ENCODE measurements around the gene B4GALNT4. TPM values are rescaled to one million over a fixed set of nuclear protein-coding genes. Genes with fewer than 3 reads are reported as not detected.
A peak's percentile ranks its signal among the peaks of the same experiment; 100 is the strongest.

B4GALNT4 gene
- total and polyA plus RNA-seq, 2 of the 13 experiments (the other 11 are each of a cell fraction or from before 2014, with no cell fraction given): 30.5 to 50.1 TPM

DNA sequence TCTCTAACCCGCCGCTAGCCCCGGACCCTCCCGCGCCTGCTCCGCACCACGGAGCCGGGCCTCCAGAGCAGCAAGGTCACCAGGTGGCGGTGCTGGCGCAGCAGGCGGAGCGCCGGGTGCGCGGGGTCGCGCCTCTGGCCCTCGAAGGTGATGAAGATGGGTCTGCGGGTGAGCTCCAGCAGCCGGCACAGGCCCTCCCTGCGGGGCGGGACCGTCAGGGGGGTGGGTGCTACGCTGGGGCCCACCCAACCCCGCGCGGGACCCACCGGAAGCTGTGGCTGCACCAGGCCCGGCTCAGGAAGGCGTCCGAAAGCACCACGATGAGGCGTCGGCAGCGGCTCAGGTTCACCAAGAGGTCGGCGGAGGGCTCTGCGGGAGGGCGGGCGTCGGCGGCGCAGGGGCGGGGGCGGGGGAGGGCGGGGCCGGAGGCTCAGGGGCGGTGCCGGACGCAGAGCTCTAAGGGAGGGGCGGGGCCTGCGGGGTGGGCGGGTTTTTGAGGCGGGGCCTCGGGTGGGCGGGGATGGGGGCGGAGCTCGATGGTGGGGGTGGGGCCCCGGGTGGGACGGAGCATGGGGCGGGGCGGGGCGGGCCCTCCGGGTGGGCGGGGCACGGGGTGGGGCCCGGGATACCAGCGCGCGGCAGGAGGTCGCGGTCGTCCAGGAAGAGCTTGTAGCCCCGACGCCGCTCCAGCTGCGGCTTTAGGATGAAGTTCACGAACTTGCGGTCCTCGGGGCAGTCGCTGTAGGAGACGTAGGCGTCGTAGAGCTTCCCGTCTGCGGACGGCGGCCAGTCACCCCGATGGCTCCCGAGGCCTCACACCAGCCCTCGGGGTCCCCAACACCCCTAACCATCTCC is 37.7 kb downstream of the B4GALNT4 start:
- H3K27me3 ChIP-seq (ENCODE audit: control insufficient read depth in 1 of 2, insufficient read depth in 2 of 2, low read length in 2 of 2): no peaks in the 10 kb centered on the region
- H3K9ac ChIP-seq (ENCODE audit: insufficient read depth, low read depth, low read length): no peak overlapping the region
- H2AFZ ChIP-seq (ENCODE audit: low read length): no peak overlapping the region
- H3K4me1 ChIP-seq (ENCODE audit: insufficient read depth, low read length): peaks cover 32% of the 10 kb centered on the region
- CTCF ChIA-PET (ENCODE audit: low intra/inter-chr PET ratio, low total read pairs): no interaction called here
- WGBS (ENCODE audit: low lambda C conversion rate): 93% methylated on average over 68 of the region's 91 CpGs
- no peak for DNase-seq (ENCODE audit: low spot score)
- no peaks in the 10 kb centered on the region for H3K9me3 ChIP-seq (ENCODE audit: low read length)
- no peaks in the 10 kb centered on the region for H4K20me1 ChIP-seq (ENCODE audit: insufficient read depth, low read length)
- no peak overlapping the region for H3K4me2 ChIP-seq (ENCODE audit: low read depth, low read length)
- peaks cover 3 to 11% of the 10 kb centered on the region in 2 experiments; a peak in 3 of 5 replicates for H3K36me3 ChIP-seq (replicated peaks in 1 of 2; ENCODE audit: control insufficient read depth in 1 of 2, insufficient read depth in 2 of 2, low read length in 2 of 2)
- no peak overlapping the region for H3K4me3 ChIP-seq (replicated peaks in 1 of 3; ENCODE audit: insufficient read depth in 1 of 3, low read depth in 2 of 3, low read length in 3 of 3)
- intact Hi-C loops (cut with micrococcal nuclease; ENCODE audit: unreplicated experiment): loop anchor here (5.0 kb wide), 1 partner anchor 40 kb away; no protein-coding TSS in a partner anchor
- H3K79me2 ChIP-seq (ENCODE audit: insufficient read depth, low read length): no peaks in the 10 kb centered on the region
- no peak for ATAC-seq
- no peak for FAIRE-seq
- BruUV-seq (replicated peaks): no TSS peak
- TF ChIP-seq HOXA3 (CRISPR knock-in tag; IDR thresholded peaks at IDR 0.05) (peak; percentile 28; the same call in 1 of the 2 replicates), CCAR2 (optimal IDR thresholded peaks at IDR 0.05; ENCODE audit: low read depth, low read length) (no peak), RBFOX2 (IDR thresholded peaks at IDR 0.05; ENCODE audit: low read depth, low read length) (peak; percentile 7; the same call in 1 of the 2 replicates)
- no peak overlapping the region for H3K27ac ChIP-seq (ENCODE audit: extremely low read length, insufficient read depth, low read length)
- in situ Hi-C loops (cut with HindIII; ENCODE audit: extremely low pct_ligation_motif_present, low pct_unique_long_range_greater_than_20kb): loop anchor here (5.0 kb wide), 1 partner anchor 35 kb away; the partner anchor contains the start of gene ANO9
- POLR2A ChIA-PET: interaction anchor here (0.6 to 1.7 kb wide), 5 partner anchors 10 to 129 kb away, joined by 3 to 6 read pairs (median 5); partner anchors contain the start of genes HRAS, PKP3 and PTDSS2

DNA sequence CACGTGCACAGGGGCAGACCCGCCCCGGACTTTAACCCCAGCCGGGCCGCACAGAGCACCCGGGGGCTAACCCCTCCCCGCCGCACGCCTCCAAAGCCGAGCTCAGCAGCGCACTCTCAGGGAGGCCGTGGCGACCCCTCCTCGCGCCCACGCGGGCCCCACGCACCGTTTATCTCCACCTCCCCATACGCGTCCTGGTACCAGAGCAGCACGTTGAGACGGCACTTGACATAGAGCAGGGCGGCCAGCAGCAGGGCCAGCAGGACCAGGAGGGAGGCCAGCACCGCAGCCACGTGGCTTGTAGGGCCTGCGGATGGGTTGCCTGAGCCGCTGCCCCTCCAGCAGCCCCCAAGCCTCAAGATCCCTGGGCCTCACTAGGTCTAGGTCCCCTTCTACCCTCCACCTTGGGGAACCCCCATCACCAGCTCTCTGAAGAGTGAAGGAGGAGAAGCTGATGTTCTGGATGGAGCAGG is 38.4 kb downstream of the B4GALNT4 start:
- Histone ChIP-seq H3K4me3 (replicated peaks in 1 of 3; ENCODE audit: insufficient read depth in 1 of 3, low read depth in 2 of 3, low read length in 3 of 3) (no peak overlapping the region), H3K4me1 (ENCODE audit: insufficient read depth, low read length) (peaks cover 33% of the 10 kb centered on the region), H4K20me1 (ENCODE audit: insufficient read depth, low read length) (no peaks in the 10 kb centered on the region), H3K9me3 (ENCODE audit: low read length) (no peaks in the 10 kb centered on the region), H3K9ac (ENCODE audit: insufficient read depth, low read depth, low read length) (no peak overlapping the region), H3K27ac (ENCODE audit: extremely low read length, insufficient read depth, low read length) (no peak overlapping the region), H3K4me2 (ENCODE audit: low read depth, low read length) (no peak overlapping the region), H2AFZ (ENCODE audit: low read length) (no peak overlapping the region), H3K36me3 (replicated peaks in 1 of 2; ENCODE audit: control insufficient read depth in 1 of 2, insufficient read depth in 2 of 2, low read length in 2 of 2) (peaks cover 3 to 11% of the 10 kb centered on the region in 2 experiments; a peak in 3 of 5 replicates), H3K79me2 (ENCODE audit: insufficient read depth, low read length) (no peaks in the 10 kb centered on the region), H3K27me3 (ENCODE audit: control insufficient read depth in 1 of 2, insufficient read depth in 2 of 2, low read length in 2 of 2) (no peaks in the 10 kb centered on the region)
- FAIRE-seq (no peak), DNase-seq (ENCODE audit: low spot score) (no peak), ATAC-seq (no peak)
- intact Hi-C loops (cut with micrococcal nuclease; ENCODE audit: unreplicated experiment) (loop anchor here (5.0 kb wide), 1 partner anchor 40 kb away; no protein-coding TSS in a partner anchor), in situ Hi-C loops (cut with HindIII; ENCODE audit: extremely low pct_ligation_motif_present, low pct_unique_long_range_greater_than_20kb) (loop anchor here (5.0 kb wide), 1 partner anchor 35 kb away; the partner anchor contains the start of gene ANO9)
- ChIA-PET POLR2A (interaction anchor here (0.6 to 1.7 kb wide), 5 partner anchors 11 to 128 kb away, joined by 3 to 6 read pairs (median 5); partner anchors contain the start of genes HRAS, PKP3 and PTDSS2), CTCF (ENCODE audit: low intra/inter-chr PET ratio, low total read pairs) (no interaction called here)
- no TSS peak for BruUV-seq (replicated peaks)
- TF ChIP-seq ZKSCAN5 (CRISPR knock-in tag; IDR thresholded peaks at IDR 0.05) (no peak), FOSL2 (CRISPR knock-in tag; IDR thresholded peaks at IDR 0.05) (no peak), HOXA3 (CRISPR knock-in tag; IDR thresholded peaks at IDR 0.05) (0 out of 2 replicates have a peak, but pooled peaks have one; percentile 16), AGO2 (optimal IDR thresholded peaks at IDR 0.05; ENCODE audit: low read depth, low read length) (peak; percentile 69)
- TF ChIP-seq, protein P1, sequence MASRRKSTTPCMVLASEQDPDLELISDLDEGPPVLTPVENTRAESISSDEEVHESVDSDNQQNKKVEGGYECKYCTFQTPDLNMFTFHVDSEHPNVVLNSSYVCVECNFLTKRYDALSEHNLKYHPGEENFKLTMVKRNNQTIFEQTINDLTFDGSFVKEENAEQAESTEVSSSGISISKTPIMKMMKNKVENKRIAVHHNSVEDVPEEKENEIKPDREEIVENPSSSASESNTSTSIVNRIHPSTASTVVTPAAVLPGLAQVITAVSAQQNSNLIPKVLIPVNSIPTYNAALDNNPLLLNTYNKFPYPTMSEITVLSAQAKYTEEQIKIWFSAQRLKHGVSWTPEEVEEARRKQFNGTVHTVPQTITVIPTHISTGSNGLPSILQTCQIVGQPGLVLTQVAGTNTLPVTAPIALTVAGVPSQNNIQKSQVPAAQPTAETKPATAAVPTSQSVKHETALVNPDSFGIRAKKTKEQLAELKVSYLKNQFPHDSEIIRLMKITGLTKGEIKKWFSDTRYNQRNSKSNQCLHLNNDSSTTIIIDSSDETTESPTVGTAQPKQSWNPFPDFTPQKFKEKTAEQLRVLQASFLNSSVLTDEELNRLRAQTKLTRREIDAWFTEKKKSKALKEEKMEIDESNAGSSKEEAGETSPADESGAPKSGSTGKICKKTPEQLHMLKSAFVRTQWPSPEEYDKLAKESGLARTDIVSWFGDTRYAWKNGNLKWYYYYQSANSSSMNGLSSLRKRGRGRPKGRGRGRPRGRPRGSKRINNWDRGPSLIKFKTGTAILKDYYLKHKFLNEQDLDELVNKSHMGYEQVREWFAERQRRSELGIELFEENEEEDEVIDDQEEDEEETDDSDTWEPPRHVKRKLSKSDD (CRISPR knock-in tag; IDR thresholded peaks at IDR 0.05; ENCODE audit: low read depth): 0 out of 2 replicates have a peak, but pooled peaks have one; percentile 31
- 96% methylated on average over 28 of the region's 28 CpGs for WGBS (ENCODE audit: low lambda C conversion rate)
